ENCODE data around the gene EVPL.

GRCh38 chr17:76048025-76048605, 21.0 kb upstream of the EVPL start:
- TF ChIP-seq POLR2AphosphoS5 (IDR thresholded peaks at IDR 0.05; ENCODE audit: borderline replicate concordance, low read depth, low read length) (no peak), EZH2 (IDR thresholded peaks at IDR 0.05) (no peak), FOXP2 (optimal IDR thresholded peaks at IDR 0.05; ENCODE audit: control extremely low read depth, extremely low read length, insufficient read depth) (no peak)

Data from SK-N-MC (cell line).